T-helper 1 cell treated with Interleukin-12 subunit alpha and Interleukin-12 subunit beta and Interleukin-4 antibody, amounts not matched to agents 30 μg/mL and 1 μg/mL, for 36 hours (primary cell): ENCODE results near the gene WDR53.
"Not testable (repeated sequence)": the region's sequence is repeated elsewhere in the genome, so short reads cannot be mapped to it uniquely, and the experiment has no call there.

Experiments used
- H3K27ac Mint-ChIP-seq: one replicate; pipeline ENCODE4 v1.8.0; 2021; ENCODE audit warnings: mild to moderate bottlenecking, mixed read lengths
- H3K27me3 Mint-ChIP-seq: one replicate; pipeline ENCODE4 v1.8.0; 2021; ENCODE audit warnings: low read depth, mixed read lengths
- H3K36me3 Mint-ChIP-seq: one replicate; pipeline ENCODE4 v1.8.0; 2021; ENCODE audit warnings: low read depth, mixed read lengths
- H3K4me1 Mint-ChIP-seq: one replicate; pipeline ENCODE4 v1.8.0; 2021; ENCODE audit warnings: low read depth, mixed read lengths
- H3K4me3 Mint-ChIP-seq: one replicate; pipeline ENCODE4 v1.8.0; 2021; ENCODE audit warnings: mild to moderate bottlenecking, moderate library complexity, mixed read lengths
- H3K9me3 Mint-ChIP-seq: one replicate; pipeline ENCODE4 v1.8.0; 2021; ENCODE audit warnings: mixed read lengths

Gene WDR53

DNA sequence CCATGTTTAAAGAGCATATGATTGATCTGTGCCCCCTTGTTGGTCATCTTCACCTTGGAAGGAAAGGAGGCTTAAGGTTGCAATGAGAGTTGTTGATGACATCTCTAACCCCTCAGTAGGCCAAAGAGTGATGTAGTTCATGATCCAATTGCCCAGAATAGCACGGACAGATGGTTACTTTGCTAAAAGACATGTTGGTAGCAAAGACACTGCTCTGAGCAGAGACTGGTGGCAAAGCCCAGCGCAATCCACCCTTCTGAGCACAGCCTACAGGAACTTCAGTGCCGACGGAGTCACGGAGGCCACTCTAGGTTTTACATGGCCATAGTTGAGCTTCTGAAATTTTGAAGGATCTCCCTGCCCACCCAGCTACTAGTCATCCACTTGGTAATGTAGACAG is 21.9 kb upstream of the WDR53 start:
- Mint-ChIP-seq H3K4me3 (no peak overlapping the region), H3K27me3 (no peaks in the 10 kb centered on the region), H3K27ac (no peak overlapping the region), H3K9me3 (no peaks in the 10 kb centered on the region), H3K4me1 (no peaks in the 10 kb centered on the region), H3K36me3 (peaks cover 5% of the 10 kb centered on the region)

DNA sequence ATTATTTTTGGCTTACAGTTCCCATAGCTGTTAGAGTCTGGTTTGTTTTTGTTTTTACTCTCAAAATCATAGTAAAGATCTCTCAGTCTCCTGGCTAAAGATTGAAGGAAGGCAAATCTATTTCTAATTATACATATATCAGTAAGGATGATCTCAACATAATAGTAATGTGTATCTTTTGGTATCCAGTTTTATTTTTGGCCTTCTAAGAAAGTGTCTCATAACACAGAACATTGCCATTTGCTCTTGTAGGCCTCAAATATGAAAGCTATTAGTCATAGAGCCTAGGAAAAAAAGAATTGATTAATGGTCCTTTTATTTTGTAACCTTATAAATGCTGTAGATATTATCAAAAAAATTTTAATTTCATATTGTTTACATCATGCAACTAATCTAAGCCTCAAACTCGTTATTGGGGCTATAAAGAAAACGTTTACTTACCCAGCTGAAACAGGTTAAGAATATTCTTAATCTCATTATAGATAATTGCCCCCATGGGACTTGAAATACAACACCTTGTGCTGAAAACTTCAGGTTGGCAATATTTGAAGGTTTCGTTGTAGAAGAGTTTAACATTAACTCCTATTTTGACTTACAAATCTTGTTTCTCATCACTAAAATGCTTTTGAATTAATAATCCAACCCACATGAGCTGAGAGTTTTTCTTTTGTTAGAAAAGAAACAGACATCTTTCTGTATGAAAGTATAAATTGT is 16.8 kb upstream of the WDR53 start:
- no peaks in the 10 kb centered on the region for H3K9me3 Mint-ChIP-seq
- no peaks in the 10 kb centered on the region for H3K4me1 Mint-ChIP-seq
- H3K4me3 Mint-ChIP-seq = no peak overlapping the region
- no peaks in the 10 kb centered on the region for H3K27me3 Mint-ChIP-seq
- H3K36me3 Mint-ChIP-seq = peaks cover 18% of the 10 kb centered on the region
- H3K27ac Mint-ChIP-seq = no peak overlapping the region

DNA sequence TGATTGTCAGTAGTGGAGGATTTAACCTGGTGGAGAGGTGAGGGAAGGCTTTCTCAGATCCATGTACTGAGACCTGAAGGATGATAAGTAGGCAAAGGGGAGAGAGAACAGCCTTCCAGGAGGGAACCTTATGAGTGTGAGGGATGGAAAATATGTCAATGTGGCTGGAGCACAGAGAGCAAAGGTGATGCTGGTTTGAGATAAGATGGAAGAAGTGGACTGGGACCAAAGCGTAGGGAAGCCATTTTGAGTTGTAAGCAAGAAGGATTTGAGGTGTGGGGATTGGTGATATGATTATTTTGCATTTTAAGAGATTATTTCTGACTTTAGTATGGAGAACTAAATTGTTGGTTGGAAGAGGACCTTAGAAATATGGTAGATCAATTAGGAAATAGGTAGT is 4.0 kb upstream of the WDR53 start:
- H3K27ac Mint-ChIP-seq = no peak overlapping the region
- H3K9me3 Mint-ChIP-seq = no peaks in the 10 kb centered on the region
- peaks cover 19% of the 10 kb centered on the region for H3K4me1 Mint-ChIP-seq
- no peaks in the 10 kb centered on the region for H3K27me3 Mint-ChIP-seq
- H3K36me3 Mint-ChIP-seq = peaks cover 8% of the 10 kb centered on the region
- no peak overlapping the region for H3K4me3 Mint-ChIP-seq

DNA sequence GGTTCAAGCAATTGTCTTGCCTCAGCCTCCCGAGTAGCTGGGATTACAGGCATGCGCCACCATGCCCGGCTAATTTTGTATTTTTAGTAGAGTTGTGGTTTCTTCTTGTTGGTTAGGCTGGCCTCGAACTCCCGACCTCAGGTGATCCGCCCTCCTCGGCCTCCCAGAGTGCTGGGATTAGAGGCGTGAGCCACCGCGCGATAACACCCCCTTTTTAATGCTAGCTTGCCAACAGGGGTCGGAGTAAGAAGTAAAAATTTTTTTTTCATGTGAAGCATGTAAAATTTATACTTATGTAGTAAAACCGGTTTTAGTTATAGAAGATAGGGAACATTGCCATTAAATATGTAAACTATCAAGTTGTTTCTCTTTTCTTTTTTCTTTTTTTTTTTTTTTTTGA is 2.0 kb upstream of the WDR53 start:
- H3K9me3 Mint-ChIP-seq, H3K36me3 Mint-ChIP-seq, H3K27me3 Mint-ChIP-seq: not testable (repeated sequence)
- peaks cover 24% of the 10 kb centered on the region for H3K4me1 Mint-ChIP-seq
- H3K4me3 Mint-ChIP-seq = peak overlapping the region; percentile 95
- peak overlapping the region; percentile 23 for H3K27ac Mint-ChIP-seq

DNA sequence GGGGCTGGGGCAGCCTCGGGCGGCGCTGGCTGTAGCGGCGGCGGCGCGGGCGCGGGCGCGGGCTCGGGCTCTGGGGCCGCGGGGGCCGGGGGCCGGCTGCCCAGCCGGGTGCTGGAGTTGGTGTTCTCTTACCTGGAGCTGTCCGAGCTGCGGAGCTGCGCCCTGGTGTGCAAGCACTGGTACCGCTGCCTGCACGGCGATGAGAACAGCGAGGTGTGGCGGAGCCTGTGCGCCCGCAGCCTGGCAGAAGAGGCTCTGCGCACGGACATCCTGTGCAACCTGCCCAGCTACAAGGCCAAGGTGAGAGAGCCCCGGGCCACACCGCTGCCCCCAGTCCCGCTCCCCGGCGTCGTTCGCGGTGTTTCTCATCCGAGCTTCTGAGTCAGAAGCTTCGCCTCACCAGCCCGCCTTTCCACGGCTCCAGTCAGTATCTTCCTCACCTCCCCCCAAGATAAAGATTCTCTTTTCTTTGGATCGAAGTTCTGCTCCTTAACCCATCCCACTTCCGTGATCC is 706 bp upstream of the WDR53 start:
- Mint-ChIP-seq H3K9me3 (no peaks in the 10 kb centered on the region), H3K27ac (peak overlapping the region; percentile 93)

DNA sequence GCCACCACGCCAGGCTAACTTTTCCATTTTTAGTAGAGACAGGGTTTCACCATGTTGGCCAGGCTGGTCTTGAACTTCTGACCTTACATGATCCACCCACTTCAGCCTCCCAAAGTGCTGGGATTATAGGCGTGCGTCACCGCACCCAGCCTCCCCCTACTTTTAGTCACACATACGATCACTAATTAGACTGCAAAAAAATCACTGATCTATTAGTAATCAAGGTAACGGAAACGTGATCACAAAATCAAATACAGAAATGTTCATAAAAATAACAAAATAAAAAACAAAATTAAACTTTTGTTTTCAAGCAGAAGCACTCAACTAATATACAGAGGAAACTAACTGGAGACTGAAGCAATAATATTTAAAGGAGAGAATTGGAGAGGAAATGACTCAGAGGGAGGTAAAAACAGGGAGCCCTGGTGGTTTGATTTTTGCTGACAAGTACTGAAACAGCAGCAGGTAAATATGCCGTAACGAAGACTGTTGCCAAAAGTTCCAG is 4.6 kb downstream of the WDR53 start:
- H3K4me3 Mint-ChIP-seq = peak overlapping the region; percentile 54
- peaks cover 18% of the 10 kb centered on the region for H3K36me3 Mint-ChIP-seq
- no peaks in the 10 kb centered on the region for H3K9me3 Mint-ChIP-seq
- peaks cover 41% of the 10 kb centered on the region for H3K4me1 Mint-ChIP-seq
- peak overlapping the region; percentile 57 for H3K27ac Mint-ChIP-seq
- no peaks in the 10 kb centered on the region for H3K27me3 Mint-ChIP-seq

More for the DNA sequence above, 706 bp upstream of the WDR53 start:
- Mint-ChIP-seq H3K4me3 (peak overlapping the region; percentile 95), H3K4me1 (peaks cover 28% of the 10 kb centered on the region), H3K27me3 (no peaks in the 10 kb centered on the region), H3K36me3 (peaks cover 3% of the 10 kb centered on the region)

DNA sequence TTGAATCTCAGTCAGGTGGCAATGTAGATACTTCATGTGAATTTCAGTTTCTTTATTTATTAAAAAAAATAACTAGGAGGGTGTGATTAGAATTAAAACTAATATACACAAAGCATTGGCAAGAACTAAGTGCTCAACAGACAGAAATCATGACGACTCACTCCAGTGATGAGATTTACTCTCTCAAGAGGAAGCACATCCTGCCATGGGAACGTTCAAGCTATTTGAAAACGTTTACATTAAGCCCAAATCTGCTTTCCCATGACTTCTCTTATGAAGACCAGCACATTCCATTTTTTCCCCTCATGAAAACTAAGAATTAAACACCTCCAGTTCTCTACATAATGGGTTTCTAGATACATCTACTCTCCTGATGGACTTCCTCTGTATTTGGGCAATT is 8.5 kb downstream of the WDR53 start:
- peak overlapping the region; percentile 36 for H3K27ac Mint-ChIP-seq
- H3K4me1 Mint-ChIP-seq = peaks cover 28% of the 10 kb centered on the region

DNA sequence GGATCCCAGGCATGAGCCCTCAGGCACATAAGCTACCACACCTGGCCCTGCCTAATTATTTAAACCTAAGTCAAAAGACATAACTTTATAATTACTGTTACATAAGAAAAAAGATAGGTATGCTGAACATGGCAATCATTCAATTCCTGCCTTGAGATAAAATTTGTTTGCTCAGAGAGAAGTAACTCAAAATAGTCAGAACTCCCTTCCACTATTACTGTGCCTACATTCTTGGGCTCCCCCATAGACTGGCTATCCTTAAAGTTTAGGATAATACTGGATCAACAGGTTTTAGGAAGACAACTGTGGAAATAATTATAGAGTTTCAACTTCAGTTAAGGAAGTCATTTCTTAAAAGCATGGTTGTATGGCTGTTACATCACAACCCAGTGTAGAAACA is 9.9 kb downstream of the WDR53 start:
- H3K27me3 Mint-ChIP-seq = no peaks in the 10 kb centered on the region
- peaks cover 23% of the 10 kb centered on the region for H3K4me1 Mint-ChIP-seq
- no peak overlapping the region for H3K4me3 Mint-ChIP-seq
- peaks cover 21% of the 10 kb centered on the region for H3K36me3 Mint-ChIP-seq
- H3K27ac Mint-ChIP-seq = peak overlapping the region; percentile 9
- no peaks in the 10 kb centered on the region for H3K9me3 Mint-ChIP-seq

More for the DNA sequence above, 8.5 kb downstream of the WDR53 start:
- no peak overlapping the region for H3K4me3 Mint-ChIP-seq
- H3K36me3 Mint-ChIP-seq = peaks cover 19% of the 10 kb centered on the region
- H3K27me3 Mint-ChIP-seq = no peaks in the 10 kb centered on the region
- H3K9me3 Mint-ChIP-seq = no peaks in the 10 kb centered on the region

DNA sequence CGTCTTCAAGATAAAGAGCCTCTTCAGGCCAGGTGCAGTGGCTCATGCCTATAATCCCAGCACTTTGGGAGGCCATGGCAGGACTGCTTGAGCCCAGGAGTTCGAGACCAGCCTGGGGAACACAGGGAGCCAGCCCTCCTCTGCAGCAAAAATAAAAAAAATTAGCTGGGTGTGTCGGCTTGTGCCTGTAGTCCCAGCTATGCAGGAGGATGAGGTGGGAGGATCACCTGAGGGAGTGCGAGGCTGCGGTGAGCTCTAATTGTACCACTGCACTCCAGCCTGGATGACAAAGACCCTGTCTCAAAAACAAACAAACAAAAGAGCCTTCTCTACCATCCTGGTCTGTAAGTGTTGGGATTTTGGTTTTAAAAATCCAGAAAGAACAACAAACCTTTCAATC is 11.1 kb downstream of the WDR53 start:
- peaks cover 17% of the 10 kb centered on the region for H3K4me1 Mint-ChIP-seq
- H3K4me3 Mint-ChIP-seq = no peak overlapping the region
- H3K36me3 Mint-ChIP-seq = peaks cover 21% of the 10 kb centered on the region
- H3K27ac Mint-ChIP-seq = no peak overlapping the region
- H3K27me3 Mint-ChIP-seq = no peaks in the 10 kb centered on the region
- H3K9me3 Mint-ChIP-seq = no peaks in the 10 kb centered on the region

DNA sequence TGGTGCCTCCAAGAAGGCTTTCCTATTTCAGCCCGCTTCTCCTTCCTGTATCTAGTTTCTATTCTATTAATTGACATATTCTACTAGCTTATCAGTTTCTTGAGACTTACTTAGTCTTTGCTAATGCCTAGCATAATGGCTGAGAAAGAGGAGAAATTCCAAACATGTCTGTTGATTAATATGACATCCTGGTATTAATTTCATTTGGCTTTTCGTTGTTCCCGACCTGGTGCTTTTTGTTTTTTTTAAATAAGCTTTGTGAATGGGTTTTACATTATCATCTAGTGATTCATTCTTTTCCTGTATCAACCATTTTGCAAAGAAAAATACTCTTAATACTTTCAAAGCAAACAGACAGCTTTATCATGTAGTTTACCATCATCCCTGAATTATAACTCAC is 13.1 kb downstream of the WDR53 start:
- Mint-ChIP-seq H3K36me3 (peaks cover 15% of the 10 kb centered on the region), H3K4me3 (no peak overlapping the region), H3K9me3 (peaks cover 4% of the 10 kb centered on the region), H3K27me3 (no peaks in the 10 kb centered on the region), H3K4me1 (peaks cover 13% of the 10 kb centered on the region), H3K27ac (no peak overlapping the region)

DNA sequence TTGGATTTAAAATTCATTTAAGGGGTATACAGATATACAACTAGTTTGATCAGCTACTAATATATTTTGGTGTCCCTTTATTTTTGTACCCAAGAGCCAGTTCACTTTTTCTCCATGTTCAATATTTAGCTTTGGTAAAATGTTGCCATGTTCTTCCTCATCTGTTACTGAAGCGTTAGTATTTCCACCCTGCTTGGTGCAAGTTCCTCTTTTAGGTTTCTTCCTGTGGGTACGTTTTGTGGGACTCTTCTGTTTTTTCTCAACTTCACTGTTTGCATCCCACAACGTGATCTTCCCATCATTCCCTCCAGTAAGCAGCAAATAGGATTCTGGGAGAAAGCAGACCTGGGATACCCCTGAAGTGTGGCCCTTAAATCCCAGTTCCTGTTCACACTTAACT is 14.1 kb downstream of the WDR53 start:
- Mint-ChIP-seq H3K27me3 (no peaks in the 10 kb centered on the region), H3K36me3 (peaks cover 15% of the 10 kb centered on the region), H3K9me3 (peaks cover 15% of the 10 kb centered on the region), H3K4me1 (peaks cover 6% of the 10 kb centered on the region), H3K27ac (no peak overlapping the region), H3K4me3 (no peak overlapping the region)

DNA sequence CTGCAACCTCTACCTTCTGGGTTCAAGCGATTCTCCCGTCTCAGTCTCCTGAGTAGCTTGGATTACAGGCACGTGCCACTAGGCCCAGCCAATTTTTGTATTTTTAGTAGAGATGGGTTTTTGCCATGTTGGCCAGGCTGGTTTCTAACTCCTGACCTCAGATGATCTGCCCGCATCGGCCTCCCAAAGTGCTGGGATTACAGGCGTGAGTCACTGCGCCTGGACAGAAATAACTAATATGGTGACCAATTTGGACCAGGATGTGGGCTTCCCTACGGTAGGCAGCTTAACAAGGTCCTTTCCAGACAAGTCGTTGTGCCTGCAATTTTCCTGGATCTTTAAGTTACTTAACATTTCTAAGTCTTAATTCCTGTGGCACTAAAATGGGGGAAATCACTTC is 14.8 kb downstream of the WDR53 start:
- no peak overlapping the region for H3K27ac Mint-ChIP-seq
- peaks cover 19% of the 10 kb centered on the region for H3K9me3 Mint-ChIP-seq
- peaks cover 11% of the 10 kb centered on the region for H3K36me3 Mint-ChIP-seq
- H3K27me3 Mint-ChIP-seq = no peaks in the 10 kb centered on the region
- no peak overlapping the region for H3K4me3 Mint-ChIP-seq
- peaks cover 4% of the 10 kb centered on the region for H3K4me1 Mint-ChIP-seq

DNA sequence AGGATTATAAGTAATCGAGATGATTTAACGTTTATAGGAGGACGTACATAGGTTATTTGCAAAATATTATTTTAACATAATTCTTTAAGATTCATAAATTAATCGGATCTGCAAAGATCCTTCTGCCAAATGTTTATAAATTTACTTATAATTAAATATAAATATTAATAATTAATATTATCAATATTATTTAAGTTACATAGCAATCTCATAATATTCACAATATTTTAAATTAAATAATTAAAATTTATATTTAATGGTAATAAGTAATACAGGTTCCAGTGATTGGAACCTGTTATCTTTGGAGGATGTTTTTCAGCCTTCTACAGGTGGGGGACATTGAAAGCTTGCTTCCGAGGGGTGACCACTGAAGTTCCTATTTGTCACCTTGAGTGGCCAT is 16.1 kb downstream of the WDR53 start:
- H3K27ac Mint-ChIP-seq = no peak overlapping the region

DNA sequence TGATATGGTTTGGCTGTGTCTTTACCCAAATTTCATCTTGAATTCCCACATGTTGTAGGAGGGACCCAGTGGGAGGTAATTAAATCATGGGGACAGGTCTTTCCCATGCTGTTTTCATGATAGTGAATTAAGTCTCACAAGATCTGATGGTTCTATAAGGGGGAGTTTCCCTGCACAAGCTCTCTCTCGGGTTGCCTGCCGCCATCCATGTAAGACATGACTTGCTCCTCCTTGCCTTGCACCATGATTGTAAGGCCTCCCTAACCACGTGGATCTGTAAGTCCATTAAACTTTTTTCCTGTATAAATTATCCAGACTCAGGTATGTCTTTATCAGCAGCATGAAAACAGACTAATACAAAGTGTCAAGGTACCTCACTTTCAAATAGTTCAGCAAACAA is 18.2 kb downstream of the WDR53 start:
- not testable (repeated sequence) for H3K27me3 Mint-ChIP-seq, H3K27ac Mint-ChIP-seq, H3K4me3 Mint-ChIP-seq, H3K4me1 Mint-ChIP-seq
- Mint-ChIP-seq H3K9me3 (peaks cover 26% of the 10 kb centered on the region), H3K36me3 (peaks cover 15% of the 10 kb centered on the region)

More for the DNA sequence above, 16.1 kb downstream of the WDR53 start:
- Mint-ChIP-seq H3K9me3 (peaks cover 26% of the 10 kb centered on the region), H3K4me3 (no peak overlapping the region), H3K36me3 (peaks cover 15% of the 10 kb centered on the region), H3K4me1 (peaks cover 4% of the 10 kb centered on the region), H3K27me3 (no peaks in the 10 kb centered on the region)

DNA sequence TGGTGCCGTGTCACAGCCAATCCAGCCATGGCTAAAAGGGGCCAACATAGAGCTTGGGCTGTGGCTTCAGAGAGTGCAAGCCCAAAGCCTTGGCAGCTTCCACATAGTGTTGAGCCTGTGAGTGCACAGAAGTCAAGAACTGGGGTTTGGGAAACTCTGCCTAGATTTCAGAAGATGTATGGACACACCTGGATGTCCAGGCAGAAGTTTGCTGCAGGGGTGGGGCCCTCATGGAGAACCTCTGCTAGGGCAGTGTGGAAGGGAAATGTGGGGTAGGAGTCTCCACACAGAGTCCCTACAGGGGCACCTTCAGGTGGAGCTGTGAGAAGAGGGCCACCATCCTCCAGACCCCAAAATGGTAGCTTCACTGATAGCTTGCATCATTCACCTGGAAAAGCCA is 19.0 kb downstream of the WDR53 start:
- Mint-ChIP-seq H3K36me3 (peaks cover 10% of the 10 kb centered on the region), H3K9me3 (peaks cover 26% of the 10 kb centered on the region), H3K27me3 (peaks cover 13% of the 10 kb centered on the region)
- not testable (repeated sequence) for H3K4me3 Mint-ChIP-seq, H3K4me1 Mint-ChIP-seq, H3K27ac Mint-ChIP-seq
